Neural progenitor cell (in vitro differentiated cells): ENCODE results near the gene B4GALT5.

Source experiments
- EZH2 ChIP-seq: fragments of 200-600 bp; sonication (generic); IDR thresholded peaks from 2 replicates; pipeline ENCODE4 v1.6.1; 2017; ENCODE audit warnings: antibody characterized with exemption, mild to moderate bottlenecking, moderate library complexity
- EZH2phosphoT487 ChIP-seq: fragments of 200-600 bp; sonication (generic); IDR thresholded peaks from 2 replicates; pipeline ENCODE4 v1.6.1; 2017; ENCODE audit warnings: antibody characterized with exemption
- TF ChIP-seq, protein P1 (sequence below): fragments of 200-600 bp; sonication (generic); IDR thresholded peaks from 2 replicates; pipeline ENCODE4 v1.5.1; 2017; ENCODE audit warnings: antibody characterized with exemption, mild to moderate bottlenecking

DNA sequence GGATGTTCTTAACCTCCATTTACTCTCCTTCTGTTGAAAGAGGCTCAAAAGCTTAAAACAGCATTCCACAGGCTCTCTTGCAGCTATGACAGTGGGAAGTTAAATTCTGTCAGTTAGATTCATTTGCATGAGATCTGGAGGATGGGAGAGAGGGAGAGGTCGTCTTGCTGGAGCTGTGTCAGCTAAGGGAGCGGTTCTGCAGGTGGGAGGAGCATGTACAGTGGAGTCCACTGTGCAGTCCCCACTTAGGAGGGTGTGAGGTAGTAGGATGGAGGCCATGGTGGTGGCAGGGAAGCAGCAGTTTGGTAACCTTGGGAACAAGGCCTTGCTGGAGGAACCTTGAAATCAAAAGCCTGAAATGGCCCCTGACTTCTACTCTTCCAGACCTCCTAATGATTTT, 12.0 kb upstream of the B4GALT5 start:
- TF ChIP-seq, protein P1, sequence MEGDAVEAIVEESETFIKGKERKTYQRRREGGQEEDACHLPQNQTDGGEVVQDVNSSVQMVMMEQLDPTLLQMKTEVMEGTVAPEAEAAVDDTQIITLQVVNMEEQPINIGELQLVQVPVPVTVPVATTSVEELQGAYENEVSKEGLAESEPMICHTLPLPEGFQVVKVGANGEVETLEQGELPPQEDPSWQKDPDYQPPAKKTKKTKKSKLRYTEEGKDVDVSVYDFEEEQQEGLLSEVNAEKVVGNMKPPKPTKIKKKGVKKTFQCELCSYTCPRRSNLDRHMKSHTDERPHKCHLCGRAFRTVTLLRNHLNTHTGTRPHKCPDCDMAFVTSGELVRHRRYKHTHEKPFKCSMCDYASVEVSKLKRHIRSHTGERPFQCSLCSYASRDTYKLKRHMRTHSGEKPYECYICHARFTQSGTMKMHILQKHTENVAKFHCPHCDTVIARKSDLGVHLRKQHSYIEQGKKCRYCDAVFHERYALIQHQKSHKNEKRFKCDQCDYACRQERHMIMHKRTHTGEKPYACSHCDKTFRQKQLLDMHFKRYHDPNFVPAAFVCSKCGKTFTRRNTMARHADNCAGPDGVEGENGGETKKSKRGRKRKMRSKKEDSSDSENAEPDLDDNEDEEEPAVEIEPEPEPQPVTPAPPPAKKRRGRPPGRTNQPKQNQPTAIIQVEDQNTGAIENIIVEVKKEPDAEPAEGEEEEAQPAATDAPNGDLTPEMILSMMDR, result no peak
- TF ChIP-seq EZH2phosphoT487 (no peak), EZH2 (no peak)
